Esophagus muscularis mucosa (tissue), 4 donors: ENCODE data around the gene WDR35. TPM values are rescaled to one million over a fixed set of nuclear protein-coding genes. Genes with fewer than 3 reads are reported as not detected.

Experiments
- DNase-seq: peaks from one replicate; pipeline ENCODE4 v3.0.0-alpha.2; 2017; ENCODE audit errors: extremely low spot score
- H3K27ac ChIP-seq, 4 donors: fragments of 200-600 bp; sonication (generic); replicated peaks in 1 of 4; 1 replicate in 3 of 4; 2 replicates in 1 of 4; pipeline ENCODE4 v1.5.1; 2016 to 2019; ENCODE audit warnings: mild to moderate bottlenecking in 1 of 4
- H3K27me3 ChIP-seq, 4 donors: fragments of 200-600 bp; sonication (generic); one replicate each; pipeline versions ENCODE4 v1.5.1 to v1.6.0; 2016 to 2019
- H3K36me3 ChIP-seq, 4 donors: fragments of 200-600 bp; sonication (generic); one replicate each; pipeline ENCODE4 v1.5.1; 2016 to 2019
- H3K4me1 ChIP-seq, 4 donors: fragments of 200-600 bp; sonication (generic); one replicate each; pipeline ENCODE4 v1.5.1; 2016 to 2019
- H3K4me3 ChIP-seq, 4 donors: fragments of 200-600 bp; sonication (generic); 1 replicate in 2 of 4; 2 replicates in 2 of 4; pipeline ENCODE4 v1.5.1; 2016 to 2019; ENCODE audit warnings: mild to moderate bottlenecking in 4 of 4, moderate library complexity in 1 of 4
- H3K9me3 ChIP-seq, 4 donors: fragments of 200-600 bp; sonication (generic); 1 replicate in 3 of 4; 2 replicates in 1 of 4; pipeline ENCODE4 v1.5.1; 2016 to 2019
- CTCF ChIP-seq, 3 experiments: fragments of 200-600 bp in 2 of 3; fragments of 450-650 bp in 1 of 3; sonication (generic) in 2 of 3; IDR thresholded peaks; one replicate each; pipeline ENCODE4 v1.5.1; 2017 to 2019; ENCODE audit warnings: antibody characterized with exemption in 3 of 3, mild to moderate bottlenecking in 2 of 3, moderate library complexity in 1 of 3
- EP300 ChIP-seq: sonication (generic); formaldehyde crosslinking; IDR thresholded peaks from one replicate; pipeline ENCODE4 v1.6.1; 2017; ENCODE audit warnings: antibody characterized with exemption
- POLR2A ChIP-seq: fragments of 450-650 bp; IDR thresholded peaks from one replicate; pipeline ENCODE4 v1.6.1; 2017; ENCODE audit warnings: antibody characterized with exemption, moderate library complexity, mild to moderate bottlenecking, low read depth
- POLR2AphosphoS5 ChIP-seq, 2 donors: sonication (generic); formaldehyde crosslinking; IDR thresholded peaks; one replicate each; pipeline ENCODE4 v1.6.1; 2017; ENCODE audit warnings: antibody characterized with exemption in 2 of 2
- WGBS: methylation state at CpG from one replicate; pipeline ENCODE4 v1.1.5; 2018; 5-methylcytosine and 5-hydroxymethylcytosine counted together
- intact Hi-C: fragments of 100-400 bp; cut with DNase I; formaldehyde crosslinking; loops from one replicate; pipeline ENCODE4 v1.15.1; 2023
- total RNA-seq, 4 donors: library from RNA; depleted of rRNA; stranded (reverse); fragments of >200 nt; gene quantifications; one replicate each; pipeline versions ENCODE4 v1.1.0 to v1.2.1, GENCODE V29; 2016

WDR35 gene
- total RNA-seq, 4 donors from 2014 or later = 9.4 to 15.0 (median 12.3) TPM

- H3K36me3 ChIP-seq = no peaks in the 10 kb centered on the region
- H3K4me3 ChIP-seq = no peak overlapping the region
- TF ChIP-seq EP300 = no peak
- TF ChIP-seq CTCF (IDR thresholded peaks at IDR 0.05) = no peak
- no peak for TF ChIP-seq POLR2AphosphoS5 (IDR thresholded peaks at IDR 0.05)
- no peak for TF ChIP-seq POLR2A
- 93% methylated on average over 2 of the region's 2 CpGs for WGBS
- H3K9me3 ChIP-seq = peaks cover 0 to 5% (median 2%) of the 10 kb centered on the region in 4 donors
- intact Hi-C loops = no loop called here
- H3K27ac ChIP-seq = no peak overlapping the region
- no peaks in the 10 kb centered on the region for H3K27me3 ChIP-seq
- DNase-seq = no peak
- no peaks in the 10 kb centered on the region for H3K4me1 ChIP-seq
Observed at GRCh38 chr2:20018601-20019152, 28.8 kb upstream of the WDR35 start.

DNA sequence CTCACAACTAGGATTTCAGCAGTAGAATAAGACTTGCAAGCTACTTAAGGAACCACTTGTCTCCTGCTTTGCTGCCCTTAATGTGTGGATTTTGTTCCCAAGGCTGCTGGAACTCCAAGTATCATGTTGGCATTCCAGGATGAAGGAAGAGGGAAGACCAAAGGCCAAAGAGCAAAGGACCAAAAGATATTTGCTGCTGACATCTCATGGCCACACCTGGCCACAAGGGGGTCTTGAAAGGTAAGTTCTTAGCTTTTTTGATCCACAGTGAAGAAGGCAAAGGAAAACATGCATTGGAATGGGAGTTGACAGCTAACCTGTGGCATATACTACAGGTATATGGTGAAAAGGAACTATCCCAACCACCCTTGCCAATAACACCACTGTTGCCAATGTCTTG, 26.4 kb upstream of the WDR35 start:
- Histone ChIP-seq H3K27me3 (peaks cover 0 to 11% (median 0%) of the 10 kb centered on the region in 4 donors), H3K4me3 (no peak overlapping the region), H3K9me3 (peaks cover 0 to 2% (median 0%) of the 10 kb centered on the region in 4 donors), H3K4me1 (peaks cover 8 to 20% (median 19%) of the 10 kb centered on the region in 4 donors), H3K36me3 (no peaks in the 10 kb centered on the region), H3K27ac (no peak overlapping the region)
- TF ChIP-seq EP300 = no peak
- no peak for TF ChIP-seq POLR2A
- DNase-seq = no peak
- intact Hi-C loops = no loop called here

DNA sequence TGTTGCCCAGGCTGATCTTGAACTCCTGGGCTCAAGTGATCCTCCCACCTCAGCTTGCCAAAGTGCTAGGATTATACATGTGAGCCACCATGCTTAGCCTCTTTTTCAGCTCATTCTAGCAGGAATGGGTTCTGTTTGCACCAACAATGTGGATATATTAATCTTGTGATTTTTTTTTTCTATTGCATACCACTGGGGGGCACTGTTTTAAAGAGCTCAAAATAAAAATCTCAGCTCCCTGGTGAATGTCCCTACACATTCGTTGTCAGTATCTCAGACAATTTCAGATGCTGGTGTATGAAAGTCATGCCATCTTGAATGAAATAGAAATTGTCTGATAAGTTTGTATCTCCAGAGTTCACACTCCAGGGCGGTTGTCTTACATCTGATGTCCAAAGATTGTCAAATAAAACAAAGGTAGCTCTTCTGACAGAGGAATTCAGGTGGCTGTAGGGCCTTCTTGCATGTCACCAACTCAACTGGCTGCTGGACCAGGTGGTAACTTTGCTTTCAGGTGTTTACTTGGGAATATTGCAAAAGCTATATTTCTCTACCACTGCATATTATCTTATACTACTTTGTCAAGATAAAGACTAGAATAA, 25.7 kb upstream of the WDR35 start:
- DNase-seq = no peak
- H3K4me1 ChIP-seq = peaks cover 8 to 20% (median 19%) of the 10 kb centered on the region in 4 donors
- peak; percentile 66 to 72 (median 69) for TF ChIP-seq CTCF (IDR thresholded peaks at IDR 0.05)
- no peak for TF ChIP-seq POLR2AphosphoS5 (IDR thresholded peaks at IDR 0.05)
- no peak for TF ChIP-seq EP300
- TF ChIP-seq POLR2A = no peak
- no peaks in the 10 kb centered on the region for H3K9me3 ChIP-seq
- H3K4me3 ChIP-seq = no peak overlapping the region
- H3K36me3 ChIP-seq = no peaks in the 10 kb centered on the region
- no peak overlapping the region for H3K27ac ChIP-seq
- intact Hi-C loops = loop anchor here (1.0 kb wide), 1 partner anchor 83 kb away; no protein-coding TSS in a partner anchor
- WGBS = 4% methylated on average over 2 of the region's 2 CpGs
- H3K27me3 ChIP-seq = peaks cover 0 to 19% (median 0%) of the 10 kb centered on the region in 4 donors

DNA sequence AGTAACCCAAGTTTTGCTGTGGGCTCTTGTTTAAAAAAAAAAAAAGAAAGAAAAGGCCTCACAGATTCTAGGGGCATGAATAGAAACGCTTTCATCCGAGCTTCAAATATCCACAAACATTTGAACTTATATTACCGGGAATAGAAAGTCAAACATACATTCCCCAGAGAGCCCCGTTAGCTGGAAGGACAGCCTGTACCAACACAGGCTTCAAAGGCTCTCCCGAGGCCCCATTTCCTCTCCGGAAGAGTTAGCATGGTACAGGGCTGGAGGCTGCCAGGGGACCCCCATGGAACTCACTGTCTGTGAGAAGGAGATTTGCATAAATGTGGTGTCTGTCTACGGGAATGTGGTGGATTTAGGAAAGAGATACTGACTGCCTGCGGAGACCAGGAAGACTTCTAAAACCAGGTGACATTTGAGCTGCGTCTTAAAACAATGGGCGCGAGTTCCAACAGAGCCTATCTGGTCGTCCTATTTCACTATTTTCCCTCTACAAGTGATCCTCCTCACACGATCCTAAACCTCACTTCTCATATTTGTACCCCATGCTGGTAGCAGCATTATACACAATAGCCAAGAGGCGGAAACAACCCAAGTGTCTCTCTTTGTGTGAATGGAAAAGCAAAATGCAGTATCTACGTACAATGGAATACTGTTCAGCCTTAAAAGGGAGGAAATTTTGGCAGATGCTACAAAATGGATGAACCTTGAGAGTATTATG, 23.4 kb upstream of the WDR35 start:
- 62% methylated on average over 15 of the region's 15 CpGs for WGBS

More for the DNA sequence above, 23.4 kb upstream of the WDR35 start:
- H3K4me1 ChIP-seq = peaks cover 8 to 20% (median 19%) of the 10 kb centered on the region in 4 donors
- H3K4me3 ChIP-seq = peak overlapping the region; percentile 66 to 83 (median 70)
- H3K9me3 ChIP-seq = no peaks in the 10 kb centered on the region
- TF ChIP-seq POLR2A (no peak), EP300 (no peak), CTCF (IDR thresholded peaks at IDR 0.05) (no peak), POLR2AphosphoS5 (IDR thresholded peaks at IDR 0.05) (no peak)
- DNase-seq = no peak
- no peaks in the 10 kb centered on the region for H3K36me3 ChIP-seq
- peaks cover 0 to 32% (median 0%) of the 10 kb centered on the region in 4 donors for H3K27me3 ChIP-seq
- intact Hi-C loops = loop anchor here (5.0 kb wide), 1 partner anchor 39 kb away; the partner anchor contains the start of gene LAPTM4A
- peak overlapping the region; percentile 67 to 75 (median 70) for H3K27ac ChIP-seq
